Neural crest cell (in vitro differentiated cells): Measurements from ENCODE around the gene NRN1. TPM values are rescaled to one million over a fixed set of nuclear protein-coding genes. Genes with fewer than 3 reads are reported as not detected.

Experiments
- DNase-seq: peaks from one replicate; pipeline ENCODE4 v3.0.0; 2021; ENCODE audit warnings: low read depth, mixed read lengths, low spot score
- H3K27ac Mint-ChIP-seq: one replicate; pipeline ENCODE4 v1.8.0; 2021; ENCODE audit warnings: mild to moderate bottlenecking, mixed read lengths; ENCODE audit not compliant: unreplicated experiment
- H3K27me3 Mint-ChIP-seq: 2 replicates; pipeline ENCODE4 v1.8.0; 2021; ENCODE audit warnings: low read depth, mild to moderate bottlenecking, mixed read lengths
- H3K36me3 Mint-ChIP-seq: 2 replicates; pipeline ENCODE4 v1.8.0; 2021; ENCODE audit warnings: low read depth, mild to moderate bottlenecking, mixed read lengths
- H3K4me1 Mint-ChIP-seq: 2 replicates; pipeline ENCODE4 v1.8.0; 2021; ENCODE audit warnings: mixed read lengths
- H3K4me3 Mint-ChIP-seq: one replicate; pipeline ENCODE4 v1.8.0; 2021; ENCODE audit warnings: mild to moderate bottlenecking, mixed read lengths
- H3K9me3 Mint-ChIP-seq: 2 replicates; pipeline ENCODE4 v1.8.0; 2021; ENCODE audit warnings: mixed read lengths
- total RNA-seq: library from RNA; stranded (reverse); gene quantifications from 2 replicates; pipeline ENCODE4 v1.2.1, GENCODE V29; 2021
- TF ChIP-seq, protein P1 (sequence below): fragments of 200-600 bp; sonication (generic); conservative IDR thresholded peaks from 2 replicates; pipeline ENCODE4 v1.5.0; 2021; ENCODE audit warnings: antibody characterized with exemption, mild to moderate bottlenecking

Gene NRN1
- total RNA-seq, 1 donor from 2014 or later = 1.5 TPM

- Mint-ChIP-seq H3K9me3 (peaks cover 7% of the 10 kb centered on the region), H3K4me3 (no peak overlapping the region), H3K27me3 (peaks cover 2% of the 10 kb centered on the region), H3K27ac (no peak overlapping the region), H3K4me1 (no peaks in the 10 kb centered on the region), H3K36me3 (peaks cover 4% of the 10 kb centered on the region)
- no peak for DNase-seq
- TF ChIP-seq, protein P1, sequence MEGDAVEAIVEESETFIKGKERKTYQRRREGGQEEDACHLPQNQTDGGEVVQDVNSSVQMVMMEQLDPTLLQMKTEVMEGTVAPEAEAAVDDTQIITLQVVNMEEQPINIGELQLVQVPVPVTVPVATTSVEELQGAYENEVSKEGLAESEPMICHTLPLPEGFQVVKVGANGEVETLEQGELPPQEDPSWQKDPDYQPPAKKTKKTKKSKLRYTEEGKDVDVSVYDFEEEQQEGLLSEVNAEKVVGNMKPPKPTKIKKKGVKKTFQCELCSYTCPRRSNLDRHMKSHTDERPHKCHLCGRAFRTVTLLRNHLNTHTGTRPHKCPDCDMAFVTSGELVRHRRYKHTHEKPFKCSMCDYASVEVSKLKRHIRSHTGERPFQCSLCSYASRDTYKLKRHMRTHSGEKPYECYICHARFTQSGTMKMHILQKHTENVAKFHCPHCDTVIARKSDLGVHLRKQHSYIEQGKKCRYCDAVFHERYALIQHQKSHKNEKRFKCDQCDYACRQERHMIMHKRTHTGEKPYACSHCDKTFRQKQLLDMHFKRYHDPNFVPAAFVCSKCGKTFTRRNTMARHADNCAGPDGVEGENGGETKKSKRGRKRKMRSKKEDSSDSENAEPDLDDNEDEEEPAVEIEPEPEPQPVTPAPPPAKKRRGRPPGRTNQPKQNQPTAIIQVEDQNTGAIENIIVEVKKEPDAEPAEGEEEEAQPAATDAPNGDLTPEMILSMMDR = peak; percentile 52
These were observed 56.4 kb downstream of the NRN1 start for GRCh38 chr6:5950361-5950785.
